ENCODE results near the gene ARL5A.

The ARL5A gene

GRCh38 chr2:151819920-151820319, 8.3 kb downstream of the ARL5A start:
- TF ChIP-seq, protein P1, sequence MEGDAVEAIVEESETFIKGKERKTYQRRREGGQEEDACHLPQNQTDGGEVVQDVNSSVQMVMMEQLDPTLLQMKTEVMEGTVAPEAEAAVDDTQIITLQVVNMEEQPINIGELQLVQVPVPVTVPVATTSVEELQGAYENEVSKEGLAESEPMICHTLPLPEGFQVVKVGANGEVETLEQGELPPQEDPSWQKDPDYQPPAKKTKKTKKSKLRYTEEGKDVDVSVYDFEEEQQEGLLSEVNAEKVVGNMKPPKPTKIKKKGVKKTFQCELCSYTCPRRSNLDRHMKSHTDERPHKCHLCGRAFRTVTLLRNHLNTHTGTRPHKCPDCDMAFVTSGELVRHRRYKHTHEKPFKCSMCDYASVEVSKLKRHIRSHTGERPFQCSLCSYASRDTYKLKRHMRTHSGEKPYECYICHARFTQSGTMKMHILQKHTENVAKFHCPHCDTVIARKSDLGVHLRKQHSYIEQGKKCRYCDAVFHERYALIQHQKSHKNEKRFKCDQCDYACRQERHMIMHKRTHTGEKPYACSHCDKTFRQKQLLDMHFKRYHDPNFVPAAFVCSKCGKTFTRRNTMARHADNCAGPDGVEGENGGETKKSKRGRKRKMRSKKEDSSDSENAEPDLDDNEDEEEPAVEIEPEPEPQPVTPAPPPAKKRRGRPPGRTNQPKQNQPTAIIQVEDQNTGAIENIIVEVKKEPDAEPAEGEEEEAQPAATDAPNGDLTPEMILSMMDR (IDR thresholded peaks at IDR 0.05; ENCODE audit: insufficient read depth, low read length) = no peak
- TF ChIP-seq SPI1 (IDR thresholded peaks at IDR 0.05; ENCODE audit: borderline replicate concordance, low read depth) (no peak), REST (IDR thresholded peaks at IDR 0.05; ENCODE audit: insufficient replicate concordance, low read depth) (no peak), GABPA (IDR thresholded peaks at IDR 0.05; ENCODE audit: low read depth) (no peak), POLR2AphosphoS5 (IDR thresholded peaks at IDR 0.05; ENCODE audit: low read depth) (no peak)
- Histone ChIP-seq H3K27ac (replicated peaks) (no peak overlapping the region), H3K4me3 (replicated peaks; ENCODE audit: insufficient read depth, low read length) (no peak overlapping the region), H3K27me3 (ENCODE audit: insufficient read depth, poor library complexity, severe bottlenecking) (no peaks in the 10 kb centered on the region)
- no peak for DNase-seq (ENCODE audit: low read depth in 1 of 2, low spot score in 1 of 2)

GRCh38 chr2:151817929-151818328, 10.3 kb downstream of the ARL5A start:
- DNase-seq (ENCODE audit: low read depth in 1 of 2, low spot score in 1 of 2) = no peak
- Histone ChIP-seq H3K27ac (replicated peaks) (no peak overlapping the region), H3K27me3 (ENCODE audit: insufficient read depth, poor library complexity, severe bottlenecking) (no peaks in the 10 kb centered on the region), H3K4me3 (replicated peaks; ENCODE audit: insufficient read depth, low read length) (no peak overlapping the region)
- no peak for TF ChIP-seq POLR2AphosphoS5 (IDR thresholded peaks at IDR 0.05; ENCODE audit: low read depth)
- TF ChIP-seq, protein P1 (IDR thresholded peaks at IDR 0.05; ENCODE audit: insufficient read depth, low read length) = no peak
- no peak for TF ChIP-seq REST (IDR thresholded peaks at IDR 0.05; ENCODE audit: insufficient replicate concordance, low read depth)
- no peak for TF ChIP-seq GABPA (IDR thresholded peaks at IDR 0.05; ENCODE audit: low read depth)
- TF ChIP-seq SPI1 (IDR thresholded peaks at IDR 0.05; ENCODE audit: borderline replicate concordance, low read depth) = no peak

DNA sequence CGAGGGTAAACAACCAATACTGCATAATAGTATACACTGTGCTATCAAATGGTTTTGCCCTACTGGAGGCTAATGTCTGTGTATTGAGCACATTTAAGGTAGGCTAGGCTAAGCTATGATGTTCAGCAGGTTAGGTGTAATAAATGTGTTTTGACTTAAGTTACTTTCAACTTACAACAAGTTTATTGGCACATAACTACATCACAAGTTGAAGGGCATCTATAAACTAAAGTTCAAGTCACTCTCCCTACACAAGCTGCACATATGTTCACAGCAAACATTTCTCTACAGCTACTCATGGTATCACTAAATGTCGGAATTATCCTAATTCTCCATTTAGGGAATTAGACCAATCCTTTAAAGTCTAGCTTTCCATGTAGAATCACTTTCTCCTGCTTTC, 11.4 kb downstream of the ARL5A start:
- Histone ChIP-seq H3K27me3 (ENCODE audit: insufficient read depth, poor library complexity, severe bottlenecking) (no peaks in the 10 kb centered on the region), H3K27ac (replicated peaks) (no peak overlapping the region), H3K4me3 (replicated peaks; ENCODE audit: insufficient read depth, low read length) (no peak overlapping the region)
- DNase-seq (ENCODE audit: low read depth in 1 of 2, low spot score in 1 of 2) = no peak
- TF ChIP-seq, protein P1 (IDR thresholded peaks at IDR 0.05; ENCODE audit: insufficient read depth, low read length) = no peak
- TF ChIP-seq SPI1 (IDR thresholded peaks at IDR 0.05; ENCODE audit: borderline replicate concordance, low read depth) = no peak
- TF ChIP-seq GABPA (IDR thresholded peaks at IDR 0.05; ENCODE audit: low read depth) = no peak
- no peak for TF ChIP-seq POLR2AphosphoS5 (IDR thresholded peaks at IDR 0.05; ENCODE audit: low read depth)
- TF ChIP-seq REST (IDR thresholded peaks at IDR 0.05; ENCODE audit: insufficient replicate concordance, low read depth) = no peak

All from HL-60 (cell line).